ENCODE measurements around the gene UPF3A. TPM values are rescaled to one million over a fixed set of nuclear protein-coding genes. Genes with fewer than 3 reads are reported as not detected.
A peak's percentile ranks its signal among the peaks of the same experiment; 100 is the strongest.

The UPF3A gene
- total and polyA plus RNA-seq, 7 donors, result 15.1 to 33.6 (median 20.0) TPM

- 93 to 95% (median 93%) methylated on average over 5 of the region's 5 CpGs for WGBS, 3 donors
- intact Hi-C loops (cut with DNase I), result no loop called here
- no peaks in the 10 kb centered on the region for H3K4me1 ChIP-seq
- H3K4me3 ChIP-seq, result no peak overlapping the region
- DNase-seq (no peak), ATAC-seq (no peak)
- TF ChIP-seq, protein P1, sequence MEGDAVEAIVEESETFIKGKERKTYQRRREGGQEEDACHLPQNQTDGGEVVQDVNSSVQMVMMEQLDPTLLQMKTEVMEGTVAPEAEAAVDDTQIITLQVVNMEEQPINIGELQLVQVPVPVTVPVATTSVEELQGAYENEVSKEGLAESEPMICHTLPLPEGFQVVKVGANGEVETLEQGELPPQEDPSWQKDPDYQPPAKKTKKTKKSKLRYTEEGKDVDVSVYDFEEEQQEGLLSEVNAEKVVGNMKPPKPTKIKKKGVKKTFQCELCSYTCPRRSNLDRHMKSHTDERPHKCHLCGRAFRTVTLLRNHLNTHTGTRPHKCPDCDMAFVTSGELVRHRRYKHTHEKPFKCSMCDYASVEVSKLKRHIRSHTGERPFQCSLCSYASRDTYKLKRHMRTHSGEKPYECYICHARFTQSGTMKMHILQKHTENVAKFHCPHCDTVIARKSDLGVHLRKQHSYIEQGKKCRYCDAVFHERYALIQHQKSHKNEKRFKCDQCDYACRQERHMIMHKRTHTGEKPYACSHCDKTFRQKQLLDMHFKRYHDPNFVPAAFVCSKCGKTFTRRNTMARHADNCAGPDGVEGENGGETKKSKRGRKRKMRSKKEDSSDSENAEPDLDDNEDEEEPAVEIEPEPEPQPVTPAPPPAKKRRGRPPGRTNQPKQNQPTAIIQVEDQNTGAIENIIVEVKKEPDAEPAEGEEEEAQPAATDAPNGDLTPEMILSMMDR (IDR thresholded peaks at IDR 0.05), result no peak
- peaks cover 3 to 82% of the 10 kb centered on the region in 2 donors for H3K36me3 ChIP-seq (ENCODE audit: insufficient read depth in 1 of 2, low read depth in 1 of 2)
- no peaks in the 10 kb centered on the region for H3K9me3 ChIP-seq
- no peak overlapping the region for H3K27ac ChIP-seq
- H3K27me3 ChIP-seq (ENCODE audit: insufficient read depth in 3 of 3, low read length in 2 of 3), result no peaks in the 10 kb centered on the region
Measured at GRCh38 chr13:114296902-114297301, 15.5 kb downstream of the UPF3A start.

DNA sequence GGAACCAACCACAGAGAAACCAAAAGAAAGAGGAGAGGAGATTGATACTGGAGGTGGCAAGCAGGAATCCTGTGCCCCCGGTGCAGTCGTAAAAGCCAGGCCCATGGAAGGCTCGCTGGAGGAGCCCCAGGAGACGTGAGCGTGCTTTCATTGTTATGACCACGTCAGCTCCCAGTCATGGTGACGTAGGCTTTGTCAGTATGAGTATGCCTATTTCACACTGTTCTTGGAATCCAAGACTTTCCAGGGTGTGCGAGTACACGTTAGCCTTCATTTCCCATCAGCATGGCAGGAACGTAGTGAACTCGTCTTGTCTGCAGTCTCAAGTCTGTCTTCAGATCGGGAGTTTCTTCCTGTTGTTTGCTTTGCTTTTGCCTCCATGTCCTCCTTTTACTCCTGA, 17.5 kb downstream of the UPF3A start:
- DNase-seq (peak in 1 of 2 donors; percentile 4), ATAC-seq (no peak)
- no peak overlapping the region for H3K27ac ChIP-seq
- H3K4me1 ChIP-seq, result no peaks in the 10 kb centered on the region
- H3K4me3 ChIP-seq, result no peak overlapping the region
- H3K36me3 ChIP-seq (ENCODE audit: insufficient read depth in 1 of 2, low read depth in 1 of 2), result peaks cover 3 to 83% of the 10 kb centered on the region in 2 donors
- WGBS, 3 donors, result 77 to 84% (median 79%) methylated on average over 12 of the region's 12 CpGs
- no peaks in the 10 kb centered on the region for H3K9me3 ChIP-seq
- TF ChIP-seq, protein P1 (IDR thresholded peaks at IDR 0.05), result no peak
- intact Hi-C loops (cut with DNase I), result no loop called here
- H3K27me3 ChIP-seq (ENCODE audit: insufficient read depth in 3 of 3, low read length in 2 of 3), result no peaks in the 10 kb centered on the region

DNA sequence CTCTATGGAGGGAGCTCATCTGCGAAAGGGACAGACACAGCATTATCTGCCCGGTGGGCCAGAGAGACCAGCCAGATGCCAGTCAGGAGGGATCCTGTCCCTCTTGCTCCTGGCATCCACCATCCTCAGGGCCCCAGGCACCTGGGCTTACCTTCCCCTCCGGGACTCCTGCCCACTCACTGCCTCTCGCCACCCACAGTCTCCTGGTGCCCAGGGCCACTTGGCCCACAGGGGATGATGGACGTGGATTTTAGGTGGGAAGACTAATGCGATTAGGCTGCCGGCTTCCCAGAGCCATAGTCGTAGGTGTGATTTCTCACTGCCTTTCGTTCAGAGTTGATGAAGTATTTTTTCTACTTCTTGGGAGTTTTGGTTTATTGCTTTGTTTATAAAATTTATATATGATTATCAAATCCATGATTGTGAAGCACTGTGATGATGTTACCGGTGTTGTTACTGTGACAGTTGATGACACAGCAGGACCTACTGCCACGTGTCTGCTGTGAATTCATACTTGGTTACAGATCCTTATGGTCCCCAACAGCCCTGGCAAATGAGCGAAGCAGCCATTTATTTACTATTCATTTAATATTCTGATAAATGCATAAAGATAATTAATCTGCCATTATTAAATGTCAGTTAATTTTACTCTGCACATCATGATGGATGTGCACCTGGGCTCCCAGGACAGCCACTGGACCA, 18.4 kb downstream of the UPF3A start:
- H3K4me3 ChIP-seq, result no peak overlapping the region
- H3K27ac ChIP-seq, result no peak overlapping the region
- ATAC-seq, result no peak
- 93 to 95% (median 93%) methylated on average over 12 of the region's 12 CpGs for WGBS, 3 donors
- intact Hi-C loops (cut with DNase I), result no loop called here
- TF ChIP-seq, protein P1 (IDR thresholded peaks at IDR 0.05), result no peak
- H3K36me3 ChIP-seq (ENCODE audit: insufficient read depth in 1 of 2, low read depth in 1 of 2), result peaks cover 3 to 89% of the 10 kb centered on the region in 2 donors
- peak in 1 of 2 donors; percentile 36 for DNase-seq
- H3K9me3 ChIP-seq, result no peaks in the 10 kb centered on the region
- no peaks in the 10 kb centered on the region for H3K27me3 ChIP-seq (ENCODE audit: insufficient read depth in 3 of 3, low read length in 2 of 3)
- H3K4me1 ChIP-seq, result no peaks in the 10 kb centered on the region

DNA sequence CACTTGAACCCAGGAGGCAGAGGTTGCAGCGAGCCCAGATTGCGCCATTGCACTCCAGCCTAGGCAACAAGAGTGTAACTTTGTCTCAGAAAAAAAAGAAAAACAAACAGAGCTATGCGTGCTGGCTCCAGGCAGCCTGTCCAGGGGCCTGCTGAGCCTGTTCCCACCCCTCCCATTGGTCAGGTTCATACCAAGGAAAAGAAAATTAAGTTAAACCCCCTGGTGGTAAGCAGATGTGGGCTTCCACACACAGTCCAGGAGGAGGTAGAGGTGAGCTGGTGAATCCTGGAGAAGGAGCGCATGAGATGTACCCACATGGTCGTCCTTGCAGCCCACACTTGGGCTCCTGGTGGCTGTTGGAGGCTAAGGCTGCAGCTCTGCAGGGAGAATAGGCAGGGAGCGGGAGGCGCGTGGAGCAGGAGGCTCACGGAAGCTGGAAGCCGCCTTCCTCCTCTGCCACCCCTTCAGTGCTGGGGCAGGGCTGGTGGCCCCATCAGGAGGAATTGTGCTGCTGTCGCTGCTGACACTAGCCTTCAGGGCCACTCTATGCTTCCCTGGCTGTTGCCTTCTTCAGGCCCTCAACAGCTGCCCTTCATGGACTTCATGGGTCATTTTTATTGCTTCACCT, 22.4 kb downstream of the UPF3A start:
- Histone ChIP-seq H3K27ac (no peak overlapping the region), H3K4me3 (no peak overlapping the region), H3K9me3 (no peaks in the 10 kb centered on the region), H3K27me3 (ENCODE audit: insufficient read depth in 3 of 3, low read length in 2 of 3) (no peaks in the 10 kb centered on the region), H3K4me1 (no peaks in the 10 kb centered on the region), H3K36me3 (ENCODE audit: insufficient read depth in 1 of 2, low read depth in 1 of 2) (peaks cover 9 to 89% of the 10 kb centered on the region in 2 donors)
- ATAC-seq (no peak), DNase-seq (no peak)
- 91 to 93% (median 92%) methylated on average over 11 of the region's 11 CpGs for WGBS, 3 donors
- intact Hi-C loops (cut with DNase I), result no loop called here
- TF ChIP-seq, protein P1 (IDR thresholded peaks at IDR 0.05), result no peak

Data from psoas muscle (tissue), 8 donors.